KMS-11 (cell line): Measurements from ENCODE around the gene BTAF1.

Experiments used
- H2AFZ ChIP-seq: fragments of 200-600 bp; sonication (generic); 2 replicates; pipeline ENCODE4 v1.6.1; 2016; ENCODE audit warnings: antibody characterized with exemption, mixed run types, low read depth
- H3K27ac ChIP-seq: fragments of 200-600 bp; sonication (generic); 2 replicates; pipeline ENCODE4 v1.6.1; 2016; ENCODE audit warnings: mild to moderate bottlenecking, mixed run types
- H3K27me3 ChIP-seq: fragments of 200-600 bp; sonication (generic); 2 replicates; pipeline ENCODE4 v1.6.1; 2017; ENCODE audit warnings: mild to moderate bottlenecking, low read depth, mixed run types, moderate library complexity; ENCODE audit not compliant: insufficient read depth
- H3K36me3 ChIP-seq: fragments of 200-600 bp; sonication (generic); 2 replicates; pipeline ENCODE4 v1.6.1; 2017; ENCODE audit warnings: mild to moderate bottlenecking, mixed run types; ENCODE audit not compliant: insufficient read depth
- H3K4me1 ChIP-seq: fragments of 200-600 bp; sonication (generic); 2 replicates; pipeline ENCODE4 v1.6.1; 2016; ENCODE audit warnings: mild to moderate bottlenecking, low read depth, mixed run types; ENCODE audit not compliant: poor library complexity, severe bottlenecking
- H3K4me2 ChIP-seq: fragments of 200-600 bp; sonication (generic); 2 replicates; pipeline ENCODE4 v1.7.0; 2016; ENCODE audit warnings: mild to moderate bottlenecking, mixed run types
- H3K4me3 ChIP-seq: fragments of 200-600 bp; sonication (generic); IDR thresholded peaks from 2 replicates; pipeline ENCODE4 v1.6.1; 2017; ENCODE audit warnings: low read depth, low read length, mixed read lengths; ENCODE audit not compliant: insufficient read depth
- H3K79me2 ChIP-seq: fragments of 200-600 bp; sonication (generic); 2 replicates; pipeline ENCODE4 v1.6.1; 2016; ENCODE audit warnings: low read depth, mixed run types; ENCODE audit not compliant: insufficient read depth
- H3K9ac ChIP-seq: fragments of 200-600 bp; sonication (generic); 2 replicates; pipeline ENCODE4 v1.6.1; 2016; ENCODE audit warnings: mild to moderate bottlenecking, mixed run types
- H4K20me1 ChIP-seq: fragments of 200-600 bp; sonication (generic); 2 replicates; pipeline ENCODE4 v1.6.1; 2016; ENCODE audit warnings: mild to moderate bottlenecking, mixed run types; ENCODE audit not compliant: insufficient read depth
- CTCF ChIP-seq: fragments of 200-600 bp; sonication (generic); conservative IDR thresholded peaks from 2 replicates; pipeline ENCODE4 v1.6.1; 2017; ENCODE audit warnings: low read depth, mild to moderate bottlenecking, antibody characterized with exemption, low read length, moderate library complexity, mixed read lengths

BTAF1 gene

GRCh38 chr10:91896212-91896756 is 27.3 kb upstream of the BTAF1 start:
- no peak overlapping the region for H3K4me3 ChIP-seq
- H3K27me3 ChIP-seq = no peaks in the 10 kb centered on the region
- no peaks in the 10 kb centered on the region for H3K4me1 ChIP-seq
- H3K27ac ChIP-seq = no peak overlapping the region
- no peak overlapping the region for H3K9ac ChIP-seq
- no peak overlapping the region for H3K4me2 ChIP-seq
- H2AFZ ChIP-seq = no peak overlapping the region
- no peaks in the 10 kb centered on the region for H3K36me3 ChIP-seq
- TF ChIP-seq CTCF = no peak
- no peaks in the 10 kb centered on the region for H4K20me1 ChIP-seq
- no peaks in the 10 kb centered on the region for H3K79me2 ChIP-seq

- H3K36me3 ChIP-seq = no peaks in the 10 kb centered on the region
- H3K9ac ChIP-seq = no peak overlapping the region
- no peaks in the 10 kb centered on the region for H3K27me3 ChIP-seq
- H3K27ac ChIP-seq = no peak overlapping the region
- no peak overlapping the region for H3K4me2 ChIP-seq
- TF ChIP-seq CTCF = no peak
- H3K4me1 ChIP-seq = no peaks in the 10 kb centered on the region
- H3K79me2 ChIP-seq = no peaks in the 10 kb centered on the region
- no peak overlapping the region for H2AFZ ChIP-seq
- H3K4me3 ChIP-seq = no peak overlapping the region
- no peaks in the 10 kb centered on the region for H4K20me1 ChIP-seq
These were observed 26.1 kb upstream of the BTAF1 start for GRCh38 chr10:91897421-91897820.

- no peaks in the 10 kb centered on the region for H3K27me3 ChIP-seq
- no peak for TF ChIP-seq CTCF
- H3K9ac ChIP-seq = no peak overlapping the region
- no peak overlapping the region for H3K4me3 ChIP-seq
- H2AFZ ChIP-seq = no peak overlapping the region
- H4K20me1 ChIP-seq = no peaks in the 10 kb centered on the region
- no peak overlapping the region for H3K27ac ChIP-seq
- no peaks in the 10 kb centered on the region for H3K79me2 ChIP-seq
- no peaks in the 10 kb centered on the region for H3K4me1 ChIP-seq
- H3K36me3 ChIP-seq = no peaks in the 10 kb centered on the region
- H3K4me2 ChIP-seq = no peak overlapping the region
These were observed 21.5 kb upstream of the BTAF1 start for GRCh38 chr10:91901784-91902677.

- Histone ChIP-seq H3K4me2 (no peak overlapping the region), H3K9ac (no peak overlapping the region), H2AFZ (no peak overlapping the region), H3K4me1 (peaks cover 23% of the 10 kb centered on the region), H3K27ac (no peak overlapping the region), H3K36me3 (no peaks in the 10 kb centered on the region), H3K79me2 (no peaks in the 10 kb centered on the region), H4K20me1 (no peaks in the 10 kb centered on the region), H3K27me3 (no peaks in the 10 kb centered on the region), H3K4me3 (no peak overlapping the region)
- TF ChIP-seq CTCF = no peak
These were observed 16.5 kb upstream of the BTAF1 start for GRCh38 chr10:91907033-91907594.
